Measurements from ENCODE around the gene RBM18.

DNA sequence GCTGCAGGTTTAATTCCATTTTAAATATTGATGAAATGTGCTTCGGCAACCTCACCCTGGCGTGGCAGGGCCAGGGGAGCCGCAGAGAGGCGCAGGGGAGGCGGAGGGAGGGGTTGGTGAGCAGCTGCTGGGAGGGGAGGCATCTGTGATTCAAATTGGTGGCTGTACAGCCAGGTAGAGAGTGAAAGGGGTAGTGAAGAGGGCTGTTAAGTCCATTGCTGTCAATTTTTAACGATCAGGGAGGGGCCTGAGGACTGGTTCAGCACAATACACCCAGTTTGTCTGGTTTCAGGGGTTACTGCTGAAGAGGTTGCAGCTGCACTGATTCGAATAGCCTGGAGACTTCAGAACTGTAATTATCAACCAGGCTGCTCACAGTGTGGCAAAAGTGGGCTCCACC is 67.2 kb downstream of the RBM18 start:
- no peak for TF ChIP-seq CTCF (conservative IDR thresholded peaks at IDR 0.05; ENCODE audit: low read depth, low read length)
- no peak for TF ChIP-seq SMC3 (IDR thresholded peaks at IDR 0.05; ENCODE audit: low read depth, low read length)
- no peak for TF ChIP-seq POLR2A (IDR thresholded peaks at IDR 0.05; ENCODE audit: low read depth, low read length)
- TF ChIP-seq RAD21 (IDR thresholded peaks at IDR 0.05; ENCODE audit: low read length), result no peak
- no peak for TF ChIP-seq CEBPB (IDR thresholded peaks at IDR 0.05; ENCODE audit: low read depth, low read length)
- no peak for TF ChIP-seq MXI1 (IDR thresholded peaks at IDR 0.05; ENCODE audit: borderline replicate concordance, low read depth, low read length)
- TF ChIP-seq, protein P1, sequence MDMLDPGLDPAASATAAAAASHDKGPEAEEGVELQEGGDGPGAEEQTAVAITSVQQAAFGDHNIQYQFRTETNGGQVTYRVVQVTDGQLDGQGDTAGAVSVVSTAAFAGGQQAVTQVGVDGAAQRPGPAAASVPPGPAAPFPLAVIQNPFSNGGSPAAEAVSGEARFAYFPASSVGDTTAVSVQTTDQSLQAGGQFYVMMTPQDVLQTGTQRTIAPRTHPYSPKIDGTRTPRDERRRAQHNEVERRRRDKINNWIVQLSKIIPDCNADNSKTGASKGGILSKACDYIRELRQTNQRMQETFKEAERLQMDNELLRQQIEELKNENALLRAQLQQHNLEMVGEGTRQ (IDR thresholded peaks at IDR 0.05; ENCODE audit: low read depth, low read length), result no peak

Measured in IMR-90 (cell line).